Myocyte (in vitro differentiated cells): ENCODE data around the gene CPXM2. TPM values are rescaled to one million over a fixed set of nuclear protein-coding genes. Genes with fewer than 3 reads are reported as not detected.
"Not testable (repeated sequence)": the region's sequence is repeated elsewhere in the genome, so short reads cannot be mapped to it uniquely, and the experiment has no call there.

Experiments
- DNase-seq: peaks from one replicate; pipeline ENCODE4 v3.0.0-alpha.2; 2012; ENCODE audit warnings: low read depth
- total RNA-seq: library from RNA; depleted of rRNA; stranded (reverse); fragments of >200 nt; gene quantifications from 2 replicates; pipeline ENCODE4 v1.2.3, GENCODE V29; 2014

Gene CPXM2
- total RNA-seq, 1 donor from 2014 or later = not detected

DNA sequence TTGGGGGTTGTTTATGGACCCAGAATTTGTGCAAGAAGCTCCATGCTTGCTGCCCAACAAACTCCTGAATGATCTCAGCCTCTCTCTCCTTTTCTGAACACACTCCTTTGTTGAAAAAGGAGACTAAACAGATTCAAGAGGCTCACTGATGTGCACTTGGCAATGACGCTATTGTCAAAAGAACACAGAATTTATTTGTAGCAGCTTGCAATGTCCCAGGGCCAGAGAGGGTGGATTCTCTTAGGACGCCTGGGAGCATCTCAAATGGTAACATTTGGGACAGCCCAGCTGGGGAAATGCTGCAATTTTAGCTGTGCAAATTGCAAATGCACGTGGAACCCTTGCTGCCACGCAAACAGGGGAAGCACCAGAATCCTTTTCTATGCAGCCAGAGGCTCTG, 145.5 kb downstream of the CPXM2 start:
- DNase-seq = no peak

DNA sequence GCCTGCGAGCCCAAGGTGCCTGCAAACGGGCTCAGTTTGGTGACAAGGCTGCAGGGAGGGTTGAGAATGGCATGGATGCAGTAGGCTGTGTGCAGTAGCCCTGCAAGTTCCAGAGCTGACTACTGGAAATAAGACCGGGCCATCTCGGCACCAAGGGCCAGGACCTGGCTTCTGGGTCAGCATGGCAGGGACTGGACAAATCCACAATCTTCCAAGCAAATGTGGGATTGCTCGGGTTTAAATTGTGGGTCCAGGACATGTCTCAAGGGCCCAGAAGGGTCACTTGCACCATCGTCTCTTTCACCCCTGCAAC, 147.4 kb downstream of the CPXM2 start:
- no peak for DNase-seq

GRCh38 chr10:123743441-123744223, 148.0 kb downstream of the CPXM2 start:
- no peak for DNase-seq

DNA sequence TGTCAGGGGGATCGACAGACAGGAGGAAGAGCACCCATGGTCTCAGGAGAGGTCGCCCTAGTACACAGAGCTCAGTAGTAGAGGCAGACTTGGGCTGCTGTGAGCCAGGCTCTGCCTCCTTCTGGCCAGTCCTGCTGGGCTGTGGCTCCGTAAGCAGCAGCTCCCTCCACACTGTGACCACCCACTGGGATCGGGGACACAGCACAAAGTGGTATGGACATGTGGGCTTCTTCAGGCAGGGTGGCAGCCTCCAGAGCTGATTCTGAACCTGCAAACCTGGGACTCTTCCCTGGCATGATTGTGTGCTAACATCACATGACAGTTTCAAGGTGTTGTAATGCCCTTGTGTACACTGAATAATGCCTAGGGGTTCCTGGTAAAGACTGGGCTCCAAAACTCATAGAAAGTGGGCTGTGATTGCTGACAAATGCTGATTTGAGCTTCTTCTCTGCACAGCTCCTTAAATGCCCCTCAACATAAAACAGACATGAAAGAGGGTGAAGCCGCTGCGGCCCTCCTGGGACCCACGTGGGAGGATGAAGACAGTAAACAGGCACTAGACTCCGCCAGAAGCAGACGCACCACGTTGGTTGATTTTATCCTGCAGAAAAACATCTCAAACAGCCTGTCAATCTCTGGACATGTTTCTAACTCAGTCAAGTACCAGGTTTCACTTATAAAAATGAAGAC, 148.7 kb downstream of the CPXM2 start:
- no peak for DNase-seq

- DNase-seq = no peak
Measured at GRCh38 chr10:123741711-123742110, 149.9 kb downstream of the CPXM2 start.

- no peak for DNase-seq
Measured at GRCh38 chr10:123741146-123741545, 150.5 kb downstream of the CPXM2 start.

DNA sequence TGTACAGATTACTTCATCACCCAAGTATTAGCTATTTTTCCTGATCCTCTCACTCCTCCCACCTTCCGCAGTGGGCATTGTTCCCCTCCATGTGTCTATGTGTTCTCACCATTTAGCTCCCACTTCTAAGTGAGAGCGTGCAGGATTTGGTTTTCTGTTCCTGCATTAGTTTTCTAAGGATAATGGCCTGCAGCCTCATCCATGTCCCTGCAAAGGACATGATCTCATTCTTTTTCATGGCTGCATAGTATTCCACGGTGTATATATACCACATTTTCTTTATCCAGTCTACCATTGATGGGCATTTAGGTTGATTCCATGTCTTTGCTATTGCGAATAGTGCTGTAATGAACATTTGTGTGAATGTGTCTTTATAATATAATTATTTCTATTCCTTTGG, 154.7 kb downstream of the CPXM2 start:
- not testable (repeated sequence) for DNase-seq

DNA sequence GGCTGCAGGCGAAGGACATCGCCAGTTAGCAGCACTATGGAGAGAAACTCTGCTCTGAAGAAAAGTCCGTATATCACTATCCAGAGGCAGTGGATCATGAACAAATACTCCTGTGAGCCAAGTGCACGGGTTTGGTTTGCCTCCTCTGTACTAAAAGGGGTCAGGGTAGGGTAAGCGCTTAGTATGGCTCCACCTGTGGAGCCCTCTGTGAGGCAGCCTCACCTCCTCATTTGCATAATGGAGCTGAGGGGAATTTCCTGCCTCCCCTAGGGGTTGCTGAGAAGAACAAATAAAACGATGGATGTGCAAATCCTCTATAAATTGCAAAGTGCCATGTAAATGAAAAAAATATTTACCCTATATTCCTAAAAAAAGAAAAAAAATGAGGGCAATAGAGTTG, 162.1 kb downstream of the CPXM2 start:
- no peak for DNase-seq

- DNase-seq = no peak
Measured at GRCh38 chr10:123726836-123727235, 164.8 kb downstream of the CPXM2 start.

DNA sequence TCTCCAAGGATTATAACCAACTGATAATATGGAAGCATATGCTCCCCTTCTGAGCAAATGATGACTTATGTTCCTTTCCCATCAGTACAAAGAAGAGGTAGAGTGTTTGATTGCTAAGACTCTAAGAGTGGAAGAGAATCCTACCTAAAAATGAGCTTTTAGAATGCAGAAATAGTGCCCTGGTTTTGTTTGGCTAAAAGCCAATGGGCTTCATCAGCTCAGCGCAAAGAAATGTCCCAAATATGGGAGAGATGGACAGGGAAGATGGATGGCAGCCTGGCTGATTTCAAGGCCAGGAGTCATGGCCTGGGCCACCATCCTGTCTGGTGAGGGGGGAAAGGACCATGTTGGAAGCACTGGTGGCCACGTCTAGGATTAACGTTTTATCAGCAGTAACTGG, 165.2 kb downstream of the CPXM2 start:
- DNase-seq = no peak

- DNase-seq = no peak
Measured at GRCh38 chr10:123724747-123725146, 166.9 kb downstream of the CPXM2 start.

- DNase-seq = no peak
Measured at GRCh38 chr10:123722351-123722750, 169.3 kb downstream of the CPXM2 start.

GRCh38 chr10:123721441-123722049, 170.1 kb downstream of the CPXM2 start:
- no peak for DNase-seq

DNA sequence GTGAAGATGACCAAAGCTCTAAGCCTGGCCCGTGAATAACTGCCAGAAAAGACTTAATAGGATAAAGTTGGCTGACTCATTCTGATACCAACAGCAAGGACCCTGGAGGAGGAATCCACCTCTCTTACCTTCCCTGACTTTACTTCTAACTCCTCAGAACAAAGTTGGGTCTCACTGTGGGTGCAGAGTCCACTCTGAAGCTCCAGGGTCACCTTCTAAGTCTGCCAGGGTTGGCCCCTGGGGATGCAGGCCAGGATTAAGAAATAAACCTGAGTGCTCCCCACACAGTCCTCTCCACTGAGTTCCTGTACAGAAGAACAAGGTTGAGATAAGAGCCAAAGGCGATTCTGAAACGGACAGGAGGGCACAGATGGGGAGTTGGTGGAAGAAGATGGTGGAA, 171.1 kb downstream of the CPXM2 start:
- DNase-seq = no peak

DNA sequence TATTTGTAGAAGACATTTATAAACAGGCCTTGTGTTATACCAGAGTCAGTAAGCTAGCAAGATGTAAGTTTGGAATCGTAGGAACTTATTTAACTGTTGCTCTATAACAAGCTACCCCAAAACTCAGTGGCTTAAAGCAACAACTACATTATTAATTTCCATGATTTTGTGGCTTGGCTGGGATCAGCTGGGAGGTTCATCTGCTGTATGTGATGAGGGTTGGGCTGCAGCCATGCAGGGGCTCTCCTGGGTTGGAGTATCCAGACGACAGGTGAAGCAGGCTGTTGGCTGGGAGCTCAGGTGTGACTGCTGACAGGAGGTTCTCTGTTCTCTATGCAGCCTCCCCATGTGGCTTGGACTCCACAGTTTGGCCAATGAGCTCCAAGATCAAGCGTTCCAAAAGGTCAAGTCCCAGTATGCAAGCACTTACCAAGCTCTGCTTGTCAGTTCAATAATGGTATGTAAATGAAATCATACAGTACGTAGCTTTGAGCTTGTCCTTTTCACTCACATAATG, 173.0 kb downstream of the CPXM2 start:
- no peak for DNase-seq

DNA sequence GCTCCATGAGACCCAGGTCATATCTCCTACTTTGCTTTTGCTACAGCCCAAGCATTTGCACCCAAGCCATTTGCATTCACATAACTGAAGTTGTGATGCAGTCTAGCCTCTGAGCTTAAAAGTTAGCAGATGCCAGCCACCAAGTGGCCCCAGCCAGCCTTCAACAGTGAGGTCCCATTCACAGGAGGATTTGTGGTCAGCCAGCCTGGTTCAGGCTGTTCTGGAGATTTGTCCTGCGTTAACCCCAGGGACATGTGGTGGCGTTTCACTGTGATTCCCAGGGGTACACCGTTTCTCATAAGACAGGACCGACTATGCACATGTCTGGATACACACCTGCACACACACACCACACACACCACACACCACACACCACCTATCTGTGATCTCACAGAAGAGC, 174.3 kb downstream of the CPXM2 start:
- DNase-seq = no peak

GRCh38 chr10:123715546-123715945, 176.1 kb downstream of the CPXM2 start:
- no peak for DNase-seq

- no peak for DNase-seq
Measured at GRCh38 chr10:123706236-123706635, 185.4 kb downstream of the CPXM2 start.

DNA sequence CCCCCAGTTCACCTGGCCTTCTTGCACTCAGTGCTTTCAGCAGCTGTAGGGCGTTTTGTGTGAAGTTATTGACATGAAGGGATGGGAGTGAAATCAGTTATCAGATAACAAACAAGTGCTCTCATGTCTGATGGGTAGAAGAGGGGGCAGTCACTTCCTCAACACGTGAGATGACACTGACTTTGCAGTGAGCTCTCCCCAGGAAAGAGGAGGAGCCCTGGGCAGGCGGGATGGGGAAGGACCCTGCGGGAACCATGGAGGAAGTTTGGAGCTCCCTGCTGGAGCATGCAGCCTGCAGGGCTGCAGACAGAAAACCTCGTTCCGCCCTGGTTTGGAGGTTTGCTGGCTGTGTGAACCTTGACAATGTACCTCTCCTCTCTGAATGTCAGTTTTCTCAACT, 186.8 kb downstream of the CPXM2 start:
- DNase-seq = no peak

DNA sequence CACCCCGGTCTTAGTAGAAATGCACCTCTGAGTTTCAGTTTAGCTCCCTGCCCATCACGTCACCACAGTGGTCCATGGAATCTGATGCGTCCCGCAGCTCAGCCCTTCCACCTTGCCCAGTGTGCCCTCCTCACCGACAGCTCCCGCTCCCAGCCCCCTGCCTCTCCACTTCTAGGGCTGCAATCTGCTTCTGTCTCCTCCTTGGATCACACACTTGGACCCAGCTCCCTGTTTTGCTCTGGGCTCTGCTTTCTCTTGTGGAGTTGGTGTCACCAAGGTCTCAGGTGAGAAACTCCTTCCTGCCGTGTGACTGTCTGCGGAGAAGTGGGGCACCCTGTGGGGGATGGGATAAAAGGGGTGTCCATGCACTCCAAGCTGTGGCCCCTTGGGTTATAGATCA, 187.5 kb downstream of the CPXM2 start:
- no peak for DNase-seq

DNA sequence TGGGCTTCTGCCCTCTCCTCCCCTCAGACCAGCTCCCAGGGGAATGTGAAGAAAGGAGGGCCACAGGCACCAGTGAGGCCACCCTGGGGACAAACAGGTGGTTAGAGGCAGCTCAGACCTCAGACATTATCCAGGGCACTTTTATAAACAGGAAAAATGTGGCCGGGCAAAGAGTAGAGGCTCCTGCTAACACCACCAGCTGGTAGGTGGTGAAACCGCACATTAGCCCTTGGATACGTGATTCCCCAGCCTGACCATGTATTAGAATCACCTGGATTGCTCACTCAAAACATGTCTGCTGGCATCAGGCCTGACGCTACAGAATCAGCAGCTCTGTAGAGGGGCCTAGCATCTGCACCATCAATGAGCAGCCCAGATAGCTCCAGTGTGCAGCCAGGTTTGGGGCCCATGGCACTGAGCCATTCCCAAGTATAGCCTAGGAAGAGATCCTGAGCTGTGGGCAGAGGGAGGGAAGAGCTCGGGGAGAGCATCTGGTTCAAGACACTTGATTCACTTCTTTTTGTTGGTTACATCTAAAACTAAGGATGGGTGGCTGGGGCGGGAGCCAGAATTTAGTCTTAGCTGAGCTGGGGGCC, 188.3 kb downstream of the CPXM2 start:
- no peak for DNase-seq
